NCI-H2081 (cell line): ENCODE measurements around the gene ARHGAP22.

Source experiments
- DNase-seq, 2 experiments: peaks; one replicate each; lab custom pipeline; 2025; lab: John Stamatoyannopoulos, UW

ARHGAP22 gene

DNA sequence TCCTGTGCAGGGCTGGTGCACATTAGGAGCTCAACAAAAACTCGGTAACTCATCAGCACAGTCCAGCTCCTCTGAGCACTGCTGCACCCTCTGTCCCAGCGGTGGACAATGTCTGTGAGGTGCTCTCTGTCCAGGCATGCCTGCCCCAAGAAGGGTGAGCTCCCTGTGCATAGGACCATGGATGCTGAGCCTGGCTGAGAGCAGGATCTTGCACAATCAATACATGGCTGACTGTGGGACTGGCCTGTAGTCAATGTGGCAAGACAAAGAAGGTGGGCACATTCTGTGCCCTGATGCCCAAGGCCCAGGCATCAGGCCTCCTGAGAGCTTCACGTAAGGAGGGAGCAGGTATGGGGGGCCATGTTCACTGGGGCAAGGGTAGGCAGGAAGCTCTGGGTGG is 17.1 kb downstream of the ARHGAP22 start:
- DNase-seq, result no peak

DNA sequence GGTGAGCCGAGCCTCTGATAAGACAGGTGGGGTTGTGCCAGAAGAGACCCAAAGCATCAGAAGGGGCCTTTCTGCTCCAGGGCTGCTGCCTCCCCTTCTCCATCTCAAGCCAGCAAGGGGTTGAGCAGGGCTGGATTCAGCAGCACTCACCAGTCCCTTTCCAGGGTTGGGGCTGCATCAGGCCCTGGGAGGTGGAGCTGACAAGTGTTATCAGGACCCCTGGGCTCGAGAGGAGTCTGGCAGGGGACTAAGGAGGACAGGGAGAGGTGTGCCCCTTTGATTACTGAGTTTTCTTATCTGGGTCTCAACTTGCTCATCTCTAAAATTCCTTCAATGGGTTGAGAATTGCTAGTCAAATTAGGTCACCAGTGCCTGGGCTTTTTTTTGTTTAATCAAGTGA is 17.8 kb downstream of the ARHGAP22 start:
- no peak for DNase-seq

DNA sequence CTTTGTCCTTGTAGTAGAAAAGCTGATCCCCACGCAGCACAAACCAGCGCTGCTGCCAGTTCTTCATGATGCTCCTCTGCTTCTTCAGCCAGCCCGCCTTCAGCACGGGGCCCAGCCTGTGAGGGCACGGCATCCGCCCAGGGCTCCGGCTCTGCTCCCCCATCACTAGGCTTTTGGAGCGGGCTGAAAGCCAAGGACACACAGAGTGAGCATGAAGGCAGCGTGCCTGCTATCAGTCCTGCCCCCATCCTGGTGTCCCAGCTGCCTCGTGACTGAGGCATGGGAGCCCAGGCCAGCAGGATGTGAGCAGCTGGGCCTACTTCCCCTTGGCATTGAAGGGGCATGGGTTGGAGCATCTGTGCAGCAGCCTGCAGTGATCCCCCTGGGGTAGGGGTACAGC is 21.9 kb downstream of the ARHGAP22 start:
- DNase-seq, result no peak

DNA sequence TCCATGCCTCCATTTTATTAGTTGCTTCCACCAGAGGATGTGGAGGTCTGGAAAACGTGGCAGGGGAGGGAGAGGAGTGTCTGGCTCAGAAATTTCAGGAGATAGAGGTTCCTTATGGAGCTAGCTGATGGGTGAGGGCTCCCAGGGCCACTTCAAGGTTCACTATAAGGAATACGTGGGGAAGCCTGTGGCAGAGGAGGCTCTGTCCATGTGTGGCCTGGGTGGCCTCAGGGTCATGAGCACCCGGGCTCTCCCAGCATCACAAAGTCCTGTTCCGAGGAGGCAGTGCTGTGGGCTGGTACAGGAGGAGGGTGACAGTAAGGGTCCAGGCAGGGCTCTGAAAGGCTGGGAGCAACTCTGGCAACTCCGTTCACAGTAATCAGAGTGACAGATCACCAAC is 24.6 kb downstream of the ARHGAP22 start:
- no peak for DNase-seq

DNA sequence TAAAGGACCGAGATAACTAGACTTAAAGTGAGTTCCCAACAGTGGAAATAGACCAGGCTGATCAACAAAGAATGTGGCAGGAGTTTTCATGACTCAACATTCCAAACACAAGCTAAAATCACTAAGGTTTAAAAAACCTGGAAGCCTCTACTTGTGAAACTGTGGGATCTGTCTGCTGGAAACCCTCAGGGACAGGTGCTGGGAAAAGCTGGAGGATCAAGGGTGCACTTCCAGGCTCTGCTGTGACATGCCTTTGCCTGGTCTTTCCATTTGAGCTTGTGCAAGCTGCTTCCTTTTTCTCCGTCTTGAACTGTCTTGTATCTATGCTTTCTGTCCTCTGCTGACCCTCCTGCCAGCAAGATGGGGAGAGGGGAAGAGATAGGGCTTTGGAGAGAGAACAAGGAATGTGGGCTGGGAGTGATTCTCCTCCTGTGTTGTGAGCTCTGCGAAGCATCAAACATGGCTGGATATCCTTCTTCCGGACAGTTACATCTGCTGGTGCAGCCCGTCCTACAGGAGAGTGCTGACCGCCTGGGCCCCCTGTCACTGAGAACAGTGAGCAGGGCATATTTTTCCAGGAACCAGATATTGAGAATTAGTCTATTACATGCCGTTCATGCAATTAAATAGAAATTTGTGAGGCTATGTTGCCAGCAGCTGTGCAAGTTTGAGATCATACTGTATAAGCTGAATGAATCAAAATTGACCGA is 25.5 kb downstream of the ARHGAP22 start:
- no peak for DNase-seq

DNA sequence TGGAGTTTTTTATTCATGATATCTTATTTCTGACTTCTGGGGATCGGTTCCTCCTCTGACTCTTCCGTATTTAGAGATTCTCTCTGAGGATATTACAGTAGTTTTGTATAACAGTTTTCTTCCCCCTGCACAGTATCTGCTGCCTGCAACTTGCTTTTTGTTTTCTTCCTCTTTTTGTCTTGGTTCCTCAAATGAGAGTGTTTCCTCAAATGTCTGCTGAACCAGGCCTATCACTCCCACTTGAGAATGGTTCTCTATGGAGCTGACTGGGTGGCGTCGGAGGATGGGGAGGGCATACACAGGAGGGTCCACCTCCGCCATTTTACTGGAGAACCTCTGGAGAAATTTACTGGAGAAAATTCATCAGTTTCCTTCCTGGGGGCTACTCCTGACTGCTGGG is 27.7 kb downstream of the ARHGAP22 start:
- DNase-seq, result no peak

DNA sequence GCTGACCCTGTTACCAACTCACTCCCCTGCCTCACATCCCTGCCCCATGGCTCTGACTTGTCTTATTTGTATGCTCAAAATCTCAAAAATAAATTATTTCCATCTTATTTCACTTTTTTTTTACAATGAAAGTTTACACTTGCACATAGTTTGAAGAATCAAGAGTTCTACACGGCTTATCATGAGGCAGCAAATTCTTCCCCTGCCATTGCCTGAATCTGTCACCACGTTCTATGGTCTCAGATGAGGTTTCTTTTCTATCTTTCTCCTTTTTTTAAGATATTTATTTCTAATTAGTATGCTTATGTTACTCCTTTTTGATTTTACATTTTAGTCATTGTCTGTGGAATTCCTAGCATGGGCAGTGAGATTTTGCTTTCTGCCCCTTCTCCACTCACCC is 28.4 kb downstream of the ARHGAP22 start:
- DNase-seq, result no peak

DNA sequence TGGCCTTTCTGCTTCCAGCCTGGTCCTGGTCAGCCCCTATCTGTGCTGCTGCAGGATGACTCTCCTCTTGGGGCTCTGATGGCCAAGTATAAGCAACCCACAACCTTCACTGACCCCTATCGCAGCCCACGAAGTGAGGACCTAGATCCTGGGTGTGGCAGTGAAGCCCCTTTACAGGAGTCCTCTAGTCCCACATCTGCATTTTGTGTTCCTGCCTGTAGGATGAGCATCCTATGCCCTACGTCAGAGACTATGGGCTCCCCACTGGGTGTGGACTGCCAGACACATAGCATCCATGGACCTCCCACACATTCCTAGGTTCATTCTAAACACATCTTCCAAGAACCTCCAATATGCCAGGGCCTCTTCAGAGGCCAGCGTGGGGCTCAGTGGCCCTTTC is 29.0 kb downstream of the ARHGAP22 start:
- DNase-seq, result no peak

DNA sequence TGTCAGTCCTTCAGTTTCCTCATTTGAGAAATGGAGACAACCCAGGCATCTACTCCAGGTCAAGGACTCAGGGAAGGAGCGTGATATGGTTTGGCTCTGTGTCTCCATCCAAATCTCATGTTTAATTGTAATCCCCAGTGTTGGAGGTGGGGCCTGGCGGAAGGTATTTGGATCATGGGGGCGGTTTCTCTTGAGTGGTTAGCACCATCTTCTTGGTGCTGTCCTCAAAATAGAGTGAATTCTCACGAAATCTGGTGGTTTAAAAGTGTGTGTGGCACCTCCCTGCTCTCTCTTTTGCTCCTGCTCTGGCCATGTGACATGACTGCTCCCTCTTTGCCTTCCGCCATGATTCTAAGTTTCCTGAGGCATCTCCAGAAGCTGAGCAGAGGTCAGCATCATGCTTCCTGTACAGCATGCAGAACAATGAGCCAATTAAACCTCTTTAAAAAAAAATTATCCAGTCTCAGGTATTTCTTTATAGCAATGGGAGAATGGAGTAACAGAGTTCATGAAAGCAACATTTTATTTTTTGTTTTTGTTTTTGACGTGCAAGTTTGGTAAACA is 30.0 kb downstream of the ARHGAP22 start:
- DNase-seq, result no peak

DNA sequence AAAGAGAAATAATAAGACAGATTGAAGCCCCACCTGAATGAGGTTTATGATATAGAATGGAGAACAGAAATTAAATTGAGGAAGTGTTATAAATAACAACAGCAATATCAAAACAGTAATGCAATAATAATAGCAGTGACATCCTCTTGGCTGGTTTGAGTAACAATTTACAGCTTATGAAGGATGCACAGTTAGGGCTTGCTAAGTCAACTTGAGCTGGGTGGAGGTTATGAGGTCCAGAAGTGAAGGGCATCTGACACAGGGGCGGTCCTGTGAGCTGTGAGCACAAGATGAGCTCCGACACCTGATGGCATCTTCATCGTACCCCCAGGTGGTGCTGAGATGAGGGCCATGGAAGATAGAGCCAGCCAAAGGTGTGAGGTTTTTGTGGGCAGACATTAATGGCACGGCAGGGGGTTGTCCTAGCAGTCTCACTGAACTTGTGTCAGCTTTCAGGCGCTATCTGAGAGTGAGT is 30.5 kb downstream of the ARHGAP22 start:
- DNase-seq, result no peak

DNA sequence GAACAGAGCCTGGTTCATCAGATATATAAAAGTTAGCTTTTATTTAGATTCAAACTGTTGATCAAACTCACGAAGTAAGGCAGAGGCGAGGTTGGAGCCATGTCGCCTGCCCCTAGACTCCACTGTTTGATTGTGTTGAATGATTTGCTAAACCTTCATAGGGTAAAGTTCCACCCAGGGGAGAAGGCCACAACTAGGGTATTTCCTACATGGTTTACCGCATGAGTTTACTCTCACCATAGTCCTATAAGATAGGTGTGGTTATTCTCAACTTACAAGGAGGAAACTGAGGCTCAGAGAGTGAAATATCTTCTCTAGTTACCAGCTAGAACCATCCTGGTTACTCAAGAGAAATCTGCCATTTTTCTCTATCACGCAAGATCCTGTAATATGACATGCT is 31.8 kb downstream of the ARHGAP22 start:
- no peak for DNase-seq

DNA sequence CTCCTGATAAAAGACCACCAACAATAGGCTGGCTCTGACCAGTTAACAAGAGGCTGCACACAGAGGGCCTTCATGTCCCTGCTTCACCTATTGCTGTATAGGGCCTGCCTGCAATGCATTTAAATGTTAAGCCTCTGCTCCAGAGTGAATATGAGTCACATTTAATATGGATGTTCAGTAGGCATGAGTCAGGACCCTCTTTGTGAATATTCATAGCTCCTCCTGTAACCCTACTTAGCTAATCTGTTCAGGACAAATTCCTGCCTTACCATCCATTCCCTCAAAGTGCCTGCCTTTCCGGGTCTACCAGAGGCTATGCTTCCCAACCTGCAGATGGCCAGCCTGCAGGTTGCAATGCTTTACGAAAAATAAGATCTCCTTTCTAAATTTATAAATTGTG is 32.5 kb downstream of the ARHGAP22 start:
- no peak for DNase-seq

DNA sequence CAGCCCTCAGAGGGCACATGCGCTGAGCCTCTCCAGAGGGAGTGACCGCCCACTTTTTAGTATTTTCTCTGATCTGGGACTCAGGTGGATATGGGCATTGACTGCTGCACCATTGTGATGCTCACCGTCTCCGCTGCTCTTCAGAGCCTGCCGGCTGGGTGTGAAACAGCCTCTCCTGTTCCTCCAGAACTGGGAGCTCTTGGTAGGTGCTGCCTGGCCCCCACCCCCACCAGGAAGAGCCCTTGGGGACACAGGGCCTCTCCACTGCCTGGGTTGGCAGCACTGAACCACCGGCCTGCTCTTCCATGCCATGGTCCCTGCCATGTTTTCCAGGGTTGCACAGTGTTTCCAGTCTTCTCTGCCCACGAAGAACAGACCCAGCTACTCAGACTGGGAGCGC is 36.3 kb downstream of the ARHGAP22 start:
- no peak for DNase-seq

DNA sequence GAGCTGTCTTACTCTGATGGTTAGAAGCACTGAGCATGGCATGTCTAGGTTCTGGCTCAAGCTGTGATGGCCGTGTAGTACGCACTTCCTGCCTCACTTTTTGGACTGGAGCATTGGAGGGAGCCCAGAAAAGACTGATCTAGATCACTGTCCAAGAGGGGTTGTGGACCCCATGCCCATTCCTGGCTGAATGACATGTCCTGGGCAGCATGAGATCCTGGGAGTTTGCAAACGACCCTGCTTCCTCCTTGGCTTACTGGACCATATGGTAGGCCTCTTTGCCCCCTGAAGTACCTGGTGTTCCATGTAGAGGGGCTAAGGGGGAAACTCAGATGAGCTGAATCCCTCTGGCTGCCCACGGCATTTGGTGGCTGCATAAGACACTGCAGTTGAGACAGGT is 36.7 kb downstream of the ARHGAP22 start:
- DNase-seq, result no peak

DNA sequence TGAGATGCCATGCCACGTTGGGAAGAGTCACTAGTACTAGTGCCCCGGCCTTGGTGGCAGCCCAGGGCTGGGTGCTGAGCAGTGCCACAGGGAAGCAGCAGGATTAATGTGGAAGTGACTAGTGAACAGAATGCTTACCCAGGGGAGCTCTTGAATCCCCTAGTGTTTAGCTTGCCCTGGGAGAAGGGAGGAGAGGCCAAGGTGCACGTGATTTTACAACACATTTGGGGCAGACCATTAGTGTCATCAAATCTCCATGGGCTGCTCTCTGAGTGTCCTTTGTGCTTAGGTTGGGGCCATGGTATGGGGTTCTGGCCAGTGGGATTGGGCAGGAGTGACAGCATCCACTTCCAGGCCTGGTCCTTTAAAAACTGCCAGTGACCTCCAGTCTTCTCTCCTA is 37.5 kb downstream of the ARHGAP22 start:
- no peak for DNase-seq

DNA sequence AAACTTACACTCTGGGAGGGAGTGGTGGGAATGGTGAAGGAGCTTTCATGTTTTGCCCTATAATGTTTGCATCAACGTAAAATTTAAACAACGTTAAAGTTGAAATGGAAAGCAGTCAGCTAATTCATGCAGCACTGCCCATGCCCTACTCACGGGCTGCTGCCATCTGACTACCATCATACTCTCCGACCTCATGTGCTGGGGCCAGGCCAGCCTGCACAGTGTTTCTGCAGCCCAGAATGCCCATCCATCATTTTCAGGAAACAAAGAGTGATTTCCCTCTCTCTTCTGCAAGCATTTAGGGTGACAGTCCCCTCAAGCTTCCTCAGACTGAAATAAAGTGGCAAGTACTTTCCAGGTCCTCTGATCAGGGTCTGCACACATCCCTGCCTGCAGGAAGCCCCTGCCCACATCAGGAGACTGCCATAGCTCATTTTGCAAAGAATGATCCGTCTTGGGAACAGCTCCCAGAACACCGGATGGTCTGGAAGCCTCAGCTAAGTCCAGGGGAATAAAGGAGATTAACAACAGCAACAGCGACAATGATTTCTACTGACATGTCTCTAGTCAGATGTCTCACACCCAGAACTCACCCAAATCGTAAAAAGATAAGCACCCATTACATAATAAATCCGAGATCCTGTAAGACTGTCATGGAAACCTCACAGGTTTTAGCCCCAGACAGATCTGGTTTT is 40.3 kb downstream of the ARHGAP22 start:
- no peak for DNase-seq

DNA sequence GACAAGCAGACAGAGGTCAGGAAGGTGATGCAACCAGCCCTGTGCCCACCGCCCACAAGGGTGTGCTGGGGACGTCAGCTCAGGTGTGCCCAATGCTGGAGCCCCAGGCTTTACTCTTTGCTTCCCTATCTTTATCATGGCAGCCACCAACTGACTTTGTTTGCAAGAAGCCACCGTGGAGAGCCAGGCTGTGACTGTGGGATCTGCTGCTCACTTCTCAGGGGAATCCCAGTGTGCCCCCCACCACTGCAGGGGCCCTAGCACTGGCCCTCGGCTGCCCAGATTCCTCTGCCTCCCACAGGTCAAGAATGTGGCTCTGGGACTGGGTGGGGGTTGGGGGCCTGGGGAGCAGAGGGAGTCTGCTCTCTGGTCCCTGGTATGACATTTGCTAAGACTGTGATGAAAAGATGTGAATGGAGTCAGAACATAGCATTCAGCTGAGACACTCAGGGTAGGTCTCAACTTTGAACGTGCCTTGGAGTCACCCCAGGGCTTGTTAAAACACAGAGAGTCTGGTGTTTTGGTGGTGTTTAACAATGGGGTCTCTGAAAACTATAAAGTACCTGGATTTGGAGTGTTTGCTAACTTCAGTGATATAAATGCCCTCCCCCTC is 47.3 kb downstream of the ARHGAP22 start:
- no peak for DNase-seq

DNA sequence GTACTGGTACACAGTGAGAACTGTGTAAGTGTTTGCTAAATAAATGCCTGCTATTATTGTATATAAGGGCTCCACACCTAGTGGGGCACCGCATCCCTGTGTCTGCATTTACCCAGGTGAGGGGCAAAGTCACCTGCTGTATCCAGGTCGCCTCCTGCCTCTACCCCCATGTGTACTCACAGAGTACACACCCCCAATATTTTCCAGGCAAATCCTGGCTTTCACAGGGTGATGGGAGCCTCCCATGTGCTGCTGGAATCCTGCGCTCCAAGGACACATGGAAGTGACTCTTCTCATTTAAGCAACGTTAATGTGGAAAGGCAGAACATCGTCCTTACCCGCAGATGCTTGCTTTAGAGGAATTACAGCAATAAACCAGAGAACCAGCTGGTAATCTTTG is 48.2 kb downstream of the ARHGAP22 start:
- DNase-seq, result no peak

DNA sequence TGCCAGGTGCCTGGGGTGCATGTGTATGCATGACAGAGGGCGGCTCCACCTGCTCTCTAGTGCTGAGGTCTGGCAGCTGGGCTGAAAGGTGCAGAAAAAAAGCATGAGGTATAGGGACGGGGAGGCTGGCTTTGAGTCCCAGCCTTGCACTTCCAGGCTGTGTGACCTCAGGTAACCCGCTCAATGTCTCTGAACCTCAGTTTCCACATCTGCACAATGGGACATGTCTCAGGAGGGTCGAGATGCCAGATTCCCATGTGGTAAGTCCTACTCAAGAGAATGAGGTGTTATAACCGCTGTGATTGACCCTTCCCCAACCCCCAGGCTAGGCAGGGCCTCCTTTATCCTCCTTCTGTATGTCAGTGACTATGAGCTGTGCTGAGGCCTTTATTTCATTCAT is 48.8 kb downstream of the ARHGAP22 start:
- no peak for DNase-seq

DNA sequence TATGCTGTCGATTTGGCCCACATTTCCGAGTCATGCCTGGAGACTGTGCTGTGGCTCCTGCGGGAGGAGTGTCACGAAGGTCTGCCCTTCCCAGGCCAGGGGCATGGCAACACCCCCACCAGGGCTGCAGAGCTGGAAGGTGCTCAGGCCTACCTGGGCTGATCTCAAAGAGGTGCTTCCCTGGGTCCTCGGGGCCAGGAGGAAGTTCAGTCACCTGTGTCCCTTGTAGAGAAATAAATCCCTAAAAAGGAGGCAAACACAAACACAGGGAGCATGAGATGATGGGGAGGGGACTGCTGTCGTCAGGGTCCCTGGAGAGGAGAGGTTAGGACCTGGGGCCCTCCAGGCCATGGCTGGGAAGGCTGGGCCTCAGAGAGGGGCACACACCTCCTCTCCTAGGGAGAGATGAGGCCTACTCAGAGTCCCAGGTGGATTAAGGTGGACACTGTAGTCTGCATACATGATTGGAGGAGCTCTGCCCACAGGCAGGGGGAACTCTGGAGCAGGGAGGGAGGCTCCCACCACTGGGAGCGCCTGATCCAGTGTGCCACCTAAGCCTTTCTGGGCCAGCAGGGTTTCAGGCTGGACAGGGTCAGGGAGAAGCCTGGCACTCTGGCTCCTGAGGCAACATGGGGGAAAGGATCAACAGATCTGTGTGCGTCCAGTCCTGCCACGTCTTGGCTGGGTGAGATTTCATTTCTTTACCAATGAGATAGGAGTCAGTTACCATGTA is 49.4 kb downstream of the ARHGAP22 start:
- DNase-seq, result no peak

DNA sequence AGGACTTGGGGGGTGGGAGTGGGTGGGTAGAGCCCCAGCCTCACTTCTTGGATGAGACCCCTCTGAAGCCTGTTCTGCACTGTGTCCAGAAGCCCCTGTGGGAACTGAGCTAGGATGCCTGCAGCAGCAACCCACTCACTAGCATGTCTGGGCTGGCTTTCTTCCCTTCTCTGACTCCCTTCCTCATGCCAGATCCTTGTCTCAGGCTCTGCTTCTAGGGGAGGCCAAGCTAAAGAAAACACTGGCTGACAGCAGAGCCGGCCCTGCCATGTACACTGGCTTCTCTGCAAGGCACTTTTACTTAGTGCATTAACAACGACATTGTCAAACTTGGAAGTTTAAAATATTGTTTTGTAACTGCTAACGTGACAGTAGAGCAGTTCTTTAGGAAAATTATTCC is 50.2 kb downstream of the ARHGAP22 start:
- DNase-seq, result no peak

DNA sequence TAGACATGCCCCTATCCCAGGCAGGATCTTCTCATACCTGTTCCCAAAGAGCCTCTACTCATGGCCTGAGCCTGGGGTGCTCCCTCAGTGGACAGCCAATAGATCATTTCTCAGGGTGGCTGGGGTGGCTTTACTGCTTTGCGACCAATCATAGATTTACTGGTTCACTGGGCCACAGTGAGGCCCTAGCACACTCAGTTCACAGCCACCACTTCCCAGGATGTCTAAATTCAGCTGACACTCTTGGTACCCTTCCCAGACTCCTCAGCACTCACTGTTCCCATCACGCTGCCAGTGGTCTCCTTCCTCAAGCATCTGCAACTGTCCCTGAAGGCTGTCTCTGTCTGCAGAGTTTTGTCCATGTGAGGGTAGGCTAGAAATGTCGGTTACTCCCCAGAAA is 50.6 kb downstream of the ARHGAP22 start:
- no peak for DNase-seq
